Measurements from ENCODE around the gene PTPN3.

- TF ChIP-seq CTCF (IDR thresholded peaks at IDR 0.05) = no peak
- no peak for TF ChIP-seq POLR2A (IDR thresholded peaks at IDR 0.05)
Observed at GRCh38 chr9:109454601-109455155, 43.4 kb downstream of the PTPN3 start.
